ENCODE measurements around the gene GPATCH8. TPM values are rescaled to one million over a fixed set of nuclear protein-coding genes. Genes with fewer than 3 reads are reported as not detected.
A peak's percentile ranks its signal among the peaks of the same experiment; 100 is the strongest.

GPATCH8 gene
- total and polyA plus RNA-seq, 10 of the 15 experiments (the other 5 are each of a cell fraction or from before 2014, with no cell fraction given), result 11.7 to 45.1 (median 21.3) TPM

DNA sequence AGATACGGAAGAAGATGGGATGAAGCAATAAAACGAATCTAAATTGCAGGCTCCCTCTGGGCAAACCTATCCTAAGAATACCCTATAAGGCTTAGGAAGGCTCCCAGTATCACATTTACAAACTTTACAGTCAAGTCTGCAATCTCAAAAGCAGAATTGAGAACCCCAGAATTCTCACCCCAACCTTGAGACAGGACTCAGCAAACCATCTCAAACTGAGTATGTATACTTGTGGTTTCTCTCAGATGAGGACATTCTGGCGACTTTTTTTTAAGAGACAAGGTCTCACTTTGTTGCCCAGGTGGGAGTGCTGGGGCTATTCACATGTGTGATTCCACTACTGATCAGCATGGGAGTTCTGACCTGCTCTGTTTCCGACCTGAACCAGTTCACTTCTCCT, 94.4 kb downstream of the GPATCH8 start (continued):
- no peak for TF ChIP-seq MTA2 (IDR thresholded peaks at IDR 0.05; ENCODE audit: low read depth)

DNA sequence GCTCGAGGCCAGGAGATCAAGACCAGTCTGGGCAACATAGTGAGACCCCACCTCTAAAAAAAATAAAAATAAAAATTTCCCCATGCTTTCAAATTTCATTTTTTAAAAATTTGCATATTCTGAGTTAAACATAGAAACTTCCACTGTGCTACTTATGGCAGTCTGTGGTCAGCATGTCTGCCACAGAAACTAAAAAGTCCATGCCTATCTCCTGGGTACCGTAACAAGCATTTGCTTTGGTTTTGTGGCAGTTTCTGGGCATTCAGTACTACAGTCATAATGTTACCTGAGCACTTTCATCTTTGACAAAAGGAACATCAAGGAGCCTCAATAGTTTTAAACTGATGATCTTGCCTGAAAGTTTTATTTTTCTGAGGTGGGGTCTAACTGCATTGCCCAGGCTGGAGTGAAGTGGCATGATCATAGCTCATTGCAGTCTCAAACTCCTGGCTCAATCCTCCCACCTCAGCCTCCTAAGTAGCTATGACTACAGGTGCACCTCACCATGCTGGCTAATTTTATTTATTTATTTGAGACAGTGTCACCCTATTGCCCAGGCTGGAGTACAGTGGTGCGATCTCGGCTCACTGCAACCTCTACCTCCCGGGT, 100.5 kb downstream of the GPATCH8 start:
- Histone ChIP-seq H3K79me2 (ENCODE audit: control insufficient read depth, insufficient read depth, low read length) (no peaks in the 10 kb centered on the region), H3K9me3 (replicated peaks; ENCODE audit: control insufficient read depth, insufficient read depth, low read length) (no peaks in the 10 kb centered on the region), H3K27me3 (replicated peaks in 1 of 2; ENCODE audit: control insufficient read depth in 2 of 2, insufficient read depth in 2 of 2, low read length in 1 of 2) (no peaks in the 10 kb centered on the region), H3K36me3 (ENCODE audit: control insufficient read depth in 2 of 2, insufficient read depth in 2 of 2, low read length in 1 of 2) (peaks cover 18 to 37% of the 10 kb centered on the region in 2 experiments), H3K4me3 (no peak overlapping the region), H3K9ac (ENCODE audit: control insufficient read depth, insufficient read depth, low read length) (no peak overlapping the region), H2AFZ (ENCODE audit: control insufficient read depth, low read depth, low read length) (no peak overlapping the region), H3K27ac (ENCODE audit: control insufficient read depth, insufficient read depth) (peak overlapping the region; percentile 65), H3K4me2 (ENCODE audit: control insufficient read depth, insufficient read depth) (peak overlapping the region; percentile 79), H3K4me1 (ENCODE audit: control insufficient read depth, insufficient read depth, low read length) (peaks cover 11% of the 10 kb centered on the region), H4K20me1 (ENCODE audit: control insufficient read depth, insufficient read depth) (no peaks in the 10 kb centered on the region)
- ChIA-PET RAD21 (ENCODE audit: unreplicated experiment) (interaction anchor here (5.3 kb wide), 1 partner anchor 120 kb away, joined by 31 read pairs; no protein-coding TSS in a partner anchor), SMC1A (ENCODE audit: uncharacterized antibody, unreplicated experiment) (interaction anchor here (3.3 kb wide), 1 partner anchor 120 kb away, joined by 16 read pairs; no protein-coding TSS in a partner anchor), POLR2A (interaction anchor here (0.6 kb wide), 1 partner anchor 29 kb away, joined by 3 read pairs; no protein-coding TSS in a partner anchor), CTCF (interaction anchor here (8.1 kb wide), 1 partner anchor 120 kb away, joined by 97 read pairs; no protein-coding TSS in a partner anchor)
- in situ Hi-C loops (cut with MboI) (no loop called here), intact Hi-C loops (cut with micrococcal nuclease; ENCODE audit: unreplicated experiment) (no loop called here)
- BruUV-seq (replicated peaks), result no TSS peak
- ATAC-seq (peak; percentile 96), FAIRE-seq (peak; percentile 82), DNase-seq (ENCODE audit: low read depth, low spot score) (peak; percentile 69)
- WGBS (ENCODE audit: insufficient coverage, insufficient replicate concordance, low lambda C conversion rate, missing lambda C conversion rate), result 49% methylated on average over 5 of the region's 5 CpGs
- TF ChIP-seq CHD1 (IDR thresholded peaks at IDR 0.05; ENCODE audit: low read depth, low read length) (no peak), SIX5 (IDR thresholded peaks at IDR 0.05; ENCODE audit: low read depth, low read length, severe bottlenecking) (no peak), CBFB (IDR thresholded peaks at IDR 0.05; ENCODE audit: low read depth) (peak; percentile 59), MTA3 (IDR thresholded peaks at IDR 0.05; ENCODE audit: borderline replicate concordance, low read length) (peak; percentile 91; the same call in 1 of the 2 replicates), HDAC6 (IDR thresholded peaks at IDR 0.05; ENCODE audit: unreplicated experiment) (no peak), YY1 (IDR thresholded peaks at IDR 0.05; ENCODE audit: low read depth, low read length) (no peak), NFIC (IDR thresholded peaks at IDR 0.05; ENCODE audit: low read depth, low read length) (peak; percentile 78), SMAD5 (IDR thresholded peaks at IDR 0.05; ENCODE audit: low read depth) (no peak), EED (IDR thresholded peaks at IDR 0.05; ENCODE audit: low read depth) (peak; percentile 43; the same call in 1 of the 2 replicates), LARP7 (IDR thresholded peaks at IDR 0.05) (no peak), MXI1 (IDR thresholded peaks at IDR 0.05; ENCODE audit: low read depth, low read length) (no peak), BHLHE40 (IDR thresholded peaks at IDR 0.05; ENCODE audit: borderline replicate concordance in 1 of 2, low read depth in 2 of 2, low read length in 1 of 2) (no peak), MEF2A (IDR thresholded peaks at IDR 0.05; ENCODE audit: insufficient read depth, low read depth, low read length) (peak; percentile 97), JUND (IDR thresholded peaks at IDR 0.05; ENCODE audit: low read depth, low read length) (no peak), POU2F2 (IDR thresholded peaks at IDR 0.05; ENCODE audit: borderline replicate concordance, low read depth, low read length) (peak; percentile 82), MTA2 (IDR thresholded peaks at IDR 0.05; ENCODE audit: low read depth) (no peak), ZNF622 (IDR thresholded peaks at IDR 0.05) (no peak), ASH2L (IDR thresholded peaks at IDR 0.05; ENCODE audit: borderline replicate concordance, low read depth) (no peak), IKZF1 (conservative IDR thresholded peaks at IDR 0.05) (peak; percentile 47; the same call in 1 of the 2 replicates)
- TF ChIP-seq, protein P1, sequence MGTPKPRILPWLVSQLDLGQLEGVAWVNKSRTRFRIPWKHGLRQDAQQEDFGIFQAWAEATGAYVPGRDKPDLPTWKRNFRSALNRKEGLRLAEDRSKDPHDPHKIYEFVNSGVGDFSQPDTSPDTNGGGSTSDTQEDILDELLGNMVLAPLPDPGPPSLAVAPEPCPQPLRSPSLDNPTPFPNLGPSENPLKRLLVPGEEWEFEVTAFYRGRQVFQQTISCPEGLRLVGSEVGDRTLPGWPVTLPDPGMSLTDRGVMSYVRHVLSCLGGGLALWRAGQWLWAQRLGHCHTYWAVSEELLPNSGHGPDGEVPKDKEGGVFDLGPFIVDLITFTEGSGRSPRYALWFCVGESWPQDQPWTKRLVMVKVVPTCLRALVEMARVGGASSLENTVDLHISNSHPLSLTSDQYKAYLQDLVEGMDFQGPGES (IDR thresholded peaks at IDR 0.05), result no peak
- TF ChIP-seq, protein P2, sequence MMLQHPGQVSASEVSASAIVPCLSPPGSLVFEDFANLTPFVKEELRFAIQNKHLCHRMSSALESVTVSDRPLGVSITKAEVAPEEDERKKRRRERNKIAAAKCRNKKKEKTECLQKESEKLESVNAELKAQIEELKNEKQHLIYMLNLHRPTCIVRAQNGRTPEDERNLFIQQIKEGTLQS (IDR thresholded peaks at IDR 0.05; ENCODE audit: borderline replicate concordance, extremely low read depth, low read depth, low read length), result no peak

All from GM12878 (cell line).